ENCODE measurements around the gene GNA14.

GNA14 gene

DNA sequence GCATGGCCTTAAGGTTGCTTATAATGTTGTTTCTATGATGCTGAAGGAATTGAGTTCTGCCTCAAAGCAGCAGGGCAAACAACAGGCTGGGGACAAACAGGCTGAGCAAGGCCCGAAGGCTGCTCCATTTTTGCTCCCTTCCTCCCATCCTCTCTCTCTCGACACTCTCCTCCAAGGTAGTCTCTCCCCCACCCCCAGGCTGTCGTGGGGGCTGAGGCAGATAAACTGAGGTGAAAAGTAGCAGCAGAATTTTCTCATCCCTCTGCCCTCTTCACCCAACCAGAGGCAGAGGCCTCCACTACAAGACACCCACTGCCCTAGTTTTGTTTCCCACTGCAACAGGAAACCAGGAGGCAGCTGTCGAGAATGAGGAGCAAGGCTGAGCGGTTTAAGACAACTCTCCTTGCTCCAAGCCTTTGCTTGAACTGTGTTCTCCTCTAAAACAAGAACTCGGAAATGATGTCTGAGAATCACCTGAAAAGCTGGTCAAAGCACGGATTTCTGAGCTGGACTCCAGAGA, 13.5 kb upstream of the GNA14 start:
- no peak for TF ChIP-seq CTCF (IDR thresholded peaks at IDR 0.05; ENCODE audit: extremely low read depth, insufficient read depth, missing control alignments)
- DNase-seq (ENCODE audit: low spot score), result no peak
- in situ Hi-C loops (cut with MboI; ENCODE audit: low pct_unique_long_range_greater_than_20kb, low sequenced_read_pairs, unreplicated experiment), result no loop called here

GRCh38 chr9:77659926-77660325, 11.8 kb upstream of the GNA14 start:
- in situ Hi-C loops (cut with MboI; ENCODE audit: low pct_unique_long_range_greater_than_20kb, low sequenced_read_pairs, unreplicated experiment), result no loop called here
- no peak for TF ChIP-seq CTCF (IDR thresholded peaks at IDR 0.05; ENCODE audit: extremely low read depth, insufficient read depth, missing control alignments)
- no peak for DNase-seq (ENCODE audit: low spot score)

GRCh38 chr9:77651203-77651602, 3.1 kb upstream of the GNA14 start:
- in situ Hi-C loops (cut with MboI; ENCODE audit: low pct_unique_long_range_greater_than_20kb, low sequenced_read_pairs, unreplicated experiment), result no loop called here
- no peak for TF ChIP-seq CTCF (IDR thresholded peaks at IDR 0.05; ENCODE audit: extremely low read depth, insufficient read depth, missing control alignments)
- DNase-seq (ENCODE audit: low spot score), result no peak

- in situ Hi-C loops (cut with MboI; ENCODE audit: low pct_unique_long_range_greater_than_20kb, low sequenced_read_pairs, unreplicated experiment), result no loop called here
- DNase-seq (ENCODE audit: low spot score), result no peak
- TF ChIP-seq CTCF (IDR thresholded peaks at IDR 0.05; ENCODE audit: extremely low read depth, insufficient read depth, missing control alignments), result no peak
Measured at GRCh38 chr9:77649109-77649812, 1.1 kb upstream of the GNA14 start.

GRCh38 chr9:77647267-77648233, 572 bp downstream of the GNA14 start:
- TF ChIP-seq CTCF (IDR thresholded peaks at IDR 0.05; ENCODE audit: extremely low read depth, insufficient read depth, missing control alignments), result no peak
- DNase-seq (ENCODE audit: low spot score), result no peak
- in situ Hi-C loops (cut with MboI; ENCODE audit: low pct_unique_long_range_greater_than_20kb, low sequenced_read_pairs, unreplicated experiment), result no loop called here

GRCh38 chr9:77643871-77644270, 4.3 kb downstream of the GNA14 start:
- in situ Hi-C loops (cut with MboI; ENCODE audit: low pct_unique_long_range_greater_than_20kb, low sequenced_read_pairs, unreplicated experiment), result no loop called here
- no peak for DNase-seq (ENCODE audit: low spot score)
- TF ChIP-seq CTCF (IDR thresholded peaks at IDR 0.05; ENCODE audit: extremely low read depth, insufficient read depth, missing control alignments), result no peak
